HAP-1 (cell line): ENCODE data around the gene RELCH.
A peak's percentile ranks its signal among the peaks of the same experiment; 100 is the strongest.

Source experiments
- DNase-seq, 2 experiments: peaks; one replicate each; pipeline ENCODE4 v3.0.0-alpha.2; 2016 to 2020; ENCODE audit warnings: low spot score in 2 of 2
- H3K27me3 ChIP-seq: fragments of 250-450 bp; sonication (Bioruptor Pico); 2 replicates; pipeline ENCODE4 v1.5.1; 2020; ENCODE audit warnings: low read depth, mild to moderate bottlenecking, moderate library complexity
- H3K36me3 ChIP-seq: fragments of 250-450 bp; sonication (Bioruptor Pico); replicated peaks from 2 replicates; pipeline ENCODE4 v1.5.1; 2020; ENCODE audit warnings: mild to moderate bottlenecking
- H3K4me1 ChIP-seq: fragments of 250-450 bp; sonication (Bioruptor Pico); 2 replicates; pipeline ENCODE4 v1.5.1; 2020; ENCODE audit warnings: mild to moderate bottlenecking
- H3K4me3 ChIP-seq: fragments of 250-450 bp; sonication (Bioruptor Pico); 2 replicates; pipeline ENCODE4 v1.5.1; 2020; ENCODE audit warnings: mild to moderate bottlenecking, moderate library complexity
- H3K9me3 ChIP-seq: fragments of 250-450 bp; sonication (Bioruptor Pico); 2 replicates; pipeline ENCODE4 v1.5.1; 2020; ENCODE audit warnings: mild to moderate bottlenecking, moderate library complexity
- in situ Hi-C: fragments of 300-500 bp; cut with MboI; formaldehyde crosslinking; loops from 3 replicates; pipeline ENCODE4 v1.14.3; 2020; ENCODE audit warnings: low sequenced_read_pairs, inconsistent platforms, mixed read lengths

RELCH gene

DNA sequence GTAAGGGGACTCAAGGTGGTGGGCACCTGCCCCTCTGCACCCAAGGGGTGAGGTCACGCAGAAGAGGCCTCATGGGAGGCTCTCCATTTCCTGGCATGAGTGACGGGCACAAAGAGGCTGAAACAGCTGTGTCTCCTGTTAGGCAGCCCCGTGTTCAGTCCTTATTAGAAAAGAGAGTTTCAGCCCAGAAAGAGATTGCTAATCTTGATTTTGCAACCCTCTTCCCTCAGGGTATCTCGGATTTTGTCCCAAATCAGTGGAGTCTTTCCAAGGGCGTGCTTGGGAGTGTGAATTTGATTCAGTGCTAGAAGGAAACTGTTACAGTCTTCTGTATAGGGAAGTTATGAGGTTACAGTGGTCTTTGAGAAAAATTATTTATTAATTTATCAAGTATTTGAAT, 148.4 kb downstream of the RELCH start:
- DNase-seq = no peak
- Histone ChIP-seq H3K36me3 (no peaks in the 10 kb centered on the region; the same call in 1 of the 2 replicates), H3K4me3 (no peak overlapping the region), H3K27me3 (no peaks in the 10 kb centered on the region), H3K4me1 (peaks cover 8% of the 10 kb centered on the region), H3K9me3 (no peaks in the 10 kb centered on the region)
- in situ Hi-C loops = no loop called here

DNA sequence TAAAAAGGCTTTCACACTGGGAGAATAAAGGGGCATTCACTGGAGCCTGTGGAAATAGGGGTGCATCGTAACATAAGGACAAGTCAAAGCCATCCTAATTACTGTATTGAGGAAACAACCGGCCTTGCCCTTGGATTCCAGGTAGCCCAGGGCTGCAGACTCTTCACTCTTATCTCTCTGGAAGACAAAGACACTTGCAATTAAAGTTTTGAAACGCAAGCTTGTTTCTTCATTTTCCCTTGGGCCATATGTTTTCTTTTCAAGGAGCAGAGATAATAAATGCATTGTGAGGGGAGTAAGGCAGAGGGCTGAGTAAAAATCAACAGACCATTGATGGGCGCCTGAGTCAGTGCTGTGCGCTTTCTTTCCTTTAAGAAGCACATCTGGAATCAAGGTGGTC, 149.6 kb downstream of the RELCH start:
- Histone ChIP-seq H3K9me3 (no peaks in the 10 kb centered on the region), H3K27me3 (no peaks in the 10 kb centered on the region), H3K4me1 (peaks cover 12% of the 10 kb centered on the region), H3K4me3 (no peak overlapping the region), H3K36me3 (no peaks in the 10 kb centered on the region; the same call in 1 of the 2 replicates)
- in situ Hi-C loops = no loop called here
- no peak for DNase-seq

DNA sequence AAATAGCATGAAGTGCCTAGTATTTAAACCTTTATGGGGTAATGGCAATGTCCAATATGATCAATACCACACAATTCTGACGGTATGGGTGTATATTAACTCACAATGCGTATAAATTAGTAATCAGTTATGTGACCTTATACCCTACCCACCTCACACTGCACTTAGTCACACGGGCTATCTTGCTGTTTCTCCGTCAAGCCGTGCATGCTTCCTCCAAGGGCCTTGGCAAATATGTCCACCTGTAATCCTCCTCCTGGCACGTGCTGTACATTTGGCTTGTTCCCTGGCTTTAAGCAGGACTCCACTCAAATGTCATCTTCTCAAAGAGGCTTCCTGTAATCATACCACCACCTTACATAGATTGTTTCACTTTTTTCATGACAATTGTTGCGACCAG, 150.3 kb downstream of the RELCH start:
- H3K27me3 ChIP-seq = no peaks in the 10 kb centered on the region
- in situ Hi-C loops = no loop called here
- H3K4me1 ChIP-seq = peaks cover 12% of the 10 kb centered on the region
- no peak overlapping the region for H3K4me3 ChIP-seq
- H3K36me3 ChIP-seq = no peaks in the 10 kb centered on the region; the same call in 1 of the 2 replicates
- DNase-seq = no peak
- no peaks in the 10 kb centered on the region for H3K9me3 ChIP-seq

DNA sequence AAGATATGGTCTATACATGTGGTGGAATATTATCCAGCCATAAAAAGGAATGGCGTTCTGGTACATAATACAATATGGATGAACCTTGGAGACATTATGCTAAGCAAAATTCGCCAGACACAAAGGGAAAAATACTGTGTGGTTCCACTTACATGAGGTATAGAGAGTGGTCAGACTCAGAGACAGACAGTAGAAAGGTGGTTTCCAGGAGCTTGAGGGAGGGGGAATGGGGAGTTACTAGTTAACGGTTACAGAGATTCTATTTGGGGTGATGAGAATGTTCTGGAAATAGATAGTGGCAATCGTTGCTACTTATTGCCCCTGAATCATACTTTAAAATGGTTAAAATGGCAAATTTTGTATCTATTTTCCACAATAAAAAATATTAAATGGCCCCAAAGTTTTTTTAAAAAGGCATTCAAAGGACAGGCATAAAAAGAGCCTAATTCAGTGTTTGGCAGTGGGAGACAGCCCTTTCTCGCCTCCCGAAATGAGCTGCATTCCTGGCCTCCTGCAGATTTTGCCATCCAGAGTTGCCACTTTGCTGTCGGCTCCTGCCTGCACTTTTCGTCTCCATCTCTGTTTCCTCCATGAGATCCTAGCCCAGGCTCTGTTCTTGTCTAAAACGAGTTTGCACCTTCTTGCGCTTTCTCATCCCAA, 151.5 kb downstream of the RELCH start:
- Histone ChIP-seq H3K27me3 (no peaks in the 10 kb centered on the region), H3K4me1 (peaks cover 12% of the 10 kb centered on the region), H3K36me3 (no peaks in the 10 kb centered on the region), H3K9me3 (no peaks in the 10 kb centered on the region), H3K4me3 (no peak overlapping the region)
- in situ Hi-C loops = no loop called here
- no peak for DNase-seq

DNA sequence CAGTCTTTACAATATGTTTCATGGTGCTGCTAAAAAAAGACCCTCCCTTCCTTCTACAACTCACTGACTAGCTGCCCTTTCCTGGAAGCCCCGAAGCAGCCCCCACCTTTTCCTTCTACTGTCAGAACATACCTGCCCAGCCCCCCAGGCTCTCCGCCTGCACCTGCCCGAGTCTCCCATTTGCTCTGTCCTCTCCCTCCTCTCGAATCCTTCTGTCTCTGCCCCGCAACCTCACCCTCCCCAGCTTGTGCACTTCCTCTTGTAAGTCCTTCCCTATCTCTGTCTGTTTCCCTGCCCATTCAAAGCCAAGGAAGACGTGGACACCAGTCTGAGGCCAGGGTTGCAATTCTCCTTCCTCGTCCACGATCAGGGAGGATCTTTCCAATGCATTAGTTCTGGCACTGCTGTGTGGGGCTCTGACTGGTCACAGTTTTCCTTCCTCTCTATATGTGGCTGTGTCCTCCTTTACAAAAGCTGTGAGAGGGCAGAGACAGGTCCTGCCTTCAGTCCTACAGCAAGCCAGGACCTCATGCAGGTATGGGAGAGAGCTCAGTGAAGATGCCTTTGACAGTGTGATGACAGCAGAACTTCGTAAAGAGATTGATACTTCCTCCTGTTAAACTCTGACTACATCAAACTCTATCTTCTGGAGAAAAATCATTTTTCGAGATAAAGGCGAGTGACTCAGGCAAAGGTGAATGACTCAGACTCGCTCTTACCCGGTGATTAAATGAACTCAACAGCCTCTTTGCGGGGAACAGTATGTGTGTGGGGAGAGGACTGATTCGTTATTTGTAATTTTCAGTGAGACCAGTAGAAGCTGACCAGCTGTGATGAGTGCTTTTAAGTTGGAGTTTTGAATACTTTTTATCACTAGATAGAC, 152.3 kb downstream of the RELCH start:
- Histone ChIP-seq H3K9me3 (no peaks in the 10 kb centered on the region), H3K4me1 (peaks cover 12% of the 10 kb centered on the region), H3K27me3 (no peaks in the 10 kb centered on the region), H3K4me3 (no peak overlapping the region), H3K36me3 (no peaks in the 10 kb centered on the region)
- no peak for DNase-seq
- in situ Hi-C loops = no loop called here

GRCh38 chr18:62340996-62341395, 153.9 kb downstream of the RELCH start:
- H3K4me3 ChIP-seq = no peak overlapping the region
- H3K36me3 ChIP-seq = no peaks in the 10 kb centered on the region
- H3K4me1 ChIP-seq = peaks cover 26% of the 10 kb centered on the region
- DNase-seq = no peak
- in situ Hi-C loops = no loop called here
- H3K9me3 ChIP-seq = no peaks in the 10 kb centered on the region
- no peaks in the 10 kb centered on the region for H3K27me3 ChIP-seq

DNA sequence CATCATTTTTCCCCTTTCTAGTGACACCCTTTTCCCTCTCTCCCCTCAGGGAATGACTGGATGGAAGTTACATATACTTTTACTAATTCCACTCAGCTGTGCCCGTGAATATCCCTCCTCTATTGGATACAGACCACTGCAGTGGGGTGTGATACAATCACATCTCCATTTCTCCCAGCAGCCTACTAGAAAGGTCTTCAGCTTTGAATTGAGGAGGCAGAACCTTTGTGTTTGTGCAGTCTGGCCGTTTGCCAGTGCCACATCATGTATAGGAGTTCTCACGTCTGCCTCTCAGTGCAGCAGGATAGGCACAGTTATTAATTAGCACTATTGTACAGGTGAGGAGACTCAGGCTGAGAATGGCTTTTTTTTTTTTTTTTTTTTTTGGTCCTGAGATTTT, 154.4 kb downstream of the RELCH start:
- H3K4me3 ChIP-seq = no peak overlapping the region
- no peaks in the 10 kb centered on the region for H3K36me3 ChIP-seq
- in situ Hi-C loops = no loop called here
- H3K9me3 ChIP-seq = no peaks in the 10 kb centered on the region
- H3K4me1 ChIP-seq = peaks cover 30% of the 10 kb centered on the region
- H3K27me3 ChIP-seq = no peaks in the 10 kb centered on the region
- peak in 1 of 2 experiments; percentile 61 for DNase-seq

GRCh38 chr18:62342884-62343283, 155.8 kb downstream of the RELCH start:
- in situ Hi-C loops = no loop called here

DNA sequence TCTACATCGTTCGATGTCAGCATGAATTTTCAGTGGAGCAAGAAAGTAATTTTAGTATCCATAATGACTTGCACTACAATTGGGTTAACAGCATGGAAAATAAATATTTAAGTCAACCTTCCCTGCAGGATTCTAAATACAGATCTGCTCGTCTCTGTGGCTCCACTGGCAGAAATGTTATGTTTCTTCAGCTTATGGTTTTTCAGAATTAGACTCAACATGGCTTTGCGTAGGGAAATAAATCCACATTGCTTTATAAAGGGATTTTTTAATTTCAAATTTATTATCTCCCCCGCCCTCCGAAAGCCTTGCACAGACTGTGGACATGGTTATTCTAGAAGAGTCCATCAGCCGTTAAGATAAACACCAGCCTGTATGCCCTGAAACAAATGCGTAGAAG, 156.3 kb downstream of the RELCH start:
- no peaks in the 10 kb centered on the region for H3K27me3 ChIP-seq
- no peak for DNase-seq
- H3K4me3 ChIP-seq = no peak overlapping the region
- in situ Hi-C loops = no loop called here
- H3K36me3 ChIP-seq = no peaks in the 10 kb centered on the region
- H3K4me1 ChIP-seq = peaks cover 34% of the 10 kb centered on the region
- H3K9me3 ChIP-seq = no peaks in the 10 kb centered on the region

More at GRCh38 chr18:62342884-62343283, 155.8 kb downstream of the RELCH start:
- Histone ChIP-seq H3K9me3 (no peaks in the 10 kb centered on the region), H3K4me3 (no peak overlapping the region), H3K27me3 (no peaks in the 10 kb centered on the region), H3K36me3 (no peaks in the 10 kb centered on the region), H3K4me1 (peaks cover 34% of the 10 kb centered on the region)
- no peak for DNase-seq

DNA sequence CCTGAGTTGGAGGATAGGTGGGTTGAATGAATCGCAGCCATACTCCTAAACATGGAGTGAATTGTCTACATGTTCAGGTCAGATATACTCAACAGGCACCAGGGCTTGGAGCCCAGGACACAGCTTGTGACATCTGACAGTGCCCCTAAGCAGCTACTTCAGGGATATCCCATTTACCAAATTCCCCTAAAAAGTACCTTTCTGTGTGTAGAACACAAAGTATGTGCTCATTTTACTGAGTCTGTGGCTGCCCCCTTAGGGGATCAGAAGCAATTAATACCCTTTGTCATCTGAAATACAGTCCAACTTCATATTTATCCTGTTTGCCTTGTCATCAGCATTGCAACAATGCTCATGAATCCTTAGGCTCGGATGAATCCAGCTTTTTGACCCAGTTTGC, 158.9 kb downstream of the RELCH start:
- H3K27me3 ChIP-seq = no peaks in the 10 kb centered on the region
- peaks cover 34% of the 10 kb centered on the region for H3K4me1 ChIP-seq
- in situ Hi-C loops = no loop called here
- DNase-seq = no peak
- no peak overlapping the region for H3K4me3 ChIP-seq
- H3K9me3 ChIP-seq = no peaks in the 10 kb centered on the region
- peaks cover 10% of the 10 kb centered on the region for H3K36me3 ChIP-seq

- Histone ChIP-seq H3K9me3 (no peaks in the 10 kb centered on the region), H3K4me3 (no peak overlapping the region), H3K36me3 (peaks cover 15% of the 10 kb centered on the region), H3K4me1 (peaks cover 29% of the 10 kb centered on the region), H3K27me3 (no peaks in the 10 kb centered on the region)
- in situ Hi-C loops = no loop called here
- DNase-seq = peak; percentile 86 to 91
These were observed 159.5 kb downstream of the RELCH start for GRCh38 chr18:62346333-62347088.

GRCh38 chr18:62347089-62347506, 160.0 kb downstream of the RELCH start:
- in situ Hi-C loops = no loop called here
- Histone ChIP-seq H3K4me3 (no peak overlapping the region), H3K27me3 (no peaks in the 10 kb centered on the region), H3K9me3 (no peaks in the 10 kb centered on the region), H3K36me3 (peaks cover 21% of the 10 kb centered on the region), H3K4me1 (peaks cover 29% of the 10 kb centered on the region)
- DNase-seq = no peak

DNA sequence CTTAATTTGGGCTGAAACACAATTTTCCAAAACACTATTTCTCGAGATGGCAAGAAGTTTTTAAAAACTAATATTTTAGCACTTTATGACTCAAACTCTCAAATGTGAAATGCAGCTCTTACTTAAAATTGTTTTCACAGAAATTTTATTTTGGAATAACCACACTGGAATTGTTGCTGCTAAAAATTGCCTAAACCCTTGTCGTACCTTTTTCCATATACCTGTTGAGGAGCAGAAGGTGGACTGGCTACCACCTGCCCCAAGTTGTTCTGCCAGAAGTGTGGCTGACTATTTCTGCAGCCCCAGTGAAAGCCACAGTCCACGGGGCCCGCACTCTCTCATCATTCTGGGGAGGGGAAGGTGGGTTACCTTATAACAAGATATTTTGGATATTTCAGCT, 161.4 kb downstream of the RELCH start:
- H3K9me3 ChIP-seq = no peaks in the 10 kb centered on the region
- peaks cover 29% of the 10 kb centered on the region for H3K4me1 ChIP-seq
- DNase-seq = no peak
- H3K27me3 ChIP-seq = no peaks in the 10 kb centered on the region
- peaks cover 34% of the 10 kb centered on the region for H3K36me3 ChIP-seq
- H3K4me3 ChIP-seq = no peak overlapping the region
- in situ Hi-C loops = no loop called here

DNA sequence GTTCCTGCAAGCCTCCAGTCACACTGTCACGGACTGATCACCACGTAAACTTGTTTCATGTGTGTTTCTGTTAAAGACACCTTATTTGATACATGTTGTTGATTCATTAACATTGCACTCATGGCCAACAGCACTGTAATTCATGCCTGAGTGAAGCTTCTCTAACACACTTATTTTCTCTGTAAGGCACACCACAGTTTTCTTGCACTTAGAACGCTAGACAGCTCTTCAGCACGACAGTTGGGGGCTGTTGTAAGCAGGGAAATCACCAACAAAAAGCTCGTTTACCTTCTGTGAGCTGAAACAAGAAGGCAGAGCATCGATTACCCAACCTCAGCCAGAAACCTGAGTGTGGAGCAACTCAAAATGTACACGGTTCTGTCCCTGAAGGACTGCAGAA, 166.1 kb downstream of the RELCH start:
- no peak for DNase-seq
- no peaks in the 10 kb centered on the region for H3K27me3 ChIP-seq
- H3K9me3 ChIP-seq = no peaks in the 10 kb centered on the region
- no peak overlapping the region for H3K4me3 ChIP-seq
- peaks cover 58% of the 10 kb centered on the region for H3K36me3 ChIP-seq
- in situ Hi-C loops = no loop called here
- no peaks in the 10 kb centered on the region for H3K4me1 ChIP-seq
